GM21381 (cell line): Measurements from ENCODE around the gene NOTCH2.

ENCODE experiments used
- ATAC-seq: cut with Tn5 transposase; IDR thresholded peaks from one replicate; pipeline ENCODE4 v1.9.1; 2021; ENCODE audit warnings: mild to moderate bottlenecking, moderate library complexity; ENCODE audit not compliant: unreplicated experiment

Gene NOTCH2

DNA sequence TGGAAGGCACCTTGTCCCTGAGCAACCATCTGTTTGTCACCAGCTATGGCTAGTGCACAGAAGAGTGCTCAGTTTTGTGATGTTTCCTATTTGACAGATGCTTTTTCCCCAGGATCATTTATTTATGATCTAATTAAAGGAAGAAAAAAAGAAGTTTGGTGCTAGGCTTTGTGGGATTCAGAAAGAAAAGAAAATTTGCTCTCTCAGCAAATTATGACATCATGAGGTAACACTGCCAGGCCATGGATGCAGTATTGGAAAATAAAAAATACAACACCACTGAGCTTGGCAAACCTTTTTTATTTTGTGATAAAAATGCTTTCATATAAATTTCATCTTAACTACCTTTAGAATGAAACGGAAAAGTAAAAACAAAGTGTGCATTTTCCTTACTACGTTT, 157.7 kb downstream of the NOTCH2 start:
- ATAC-seq: no peak

DNA sequence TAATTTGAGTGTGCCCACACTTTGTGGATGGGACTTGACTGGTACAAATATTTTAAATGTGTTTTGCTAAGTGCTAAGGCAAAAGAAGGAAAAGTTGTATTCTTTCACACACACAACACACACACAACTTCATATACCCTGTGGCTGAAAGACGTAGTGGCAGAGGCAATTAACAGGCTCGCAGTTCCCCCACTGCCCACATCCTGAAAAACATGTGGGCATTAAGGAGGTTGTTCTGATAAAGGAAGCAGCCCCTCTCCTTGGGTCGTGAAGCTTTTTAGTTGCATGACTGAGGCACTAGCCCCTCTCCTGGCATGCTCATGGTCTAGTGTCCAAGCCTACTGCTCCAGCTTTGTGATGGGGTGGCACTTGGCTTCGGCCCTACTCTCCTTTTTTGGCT, 158.8 kb downstream of the NOTCH2 start:
- ATAC-seq: no peak

DNA sequence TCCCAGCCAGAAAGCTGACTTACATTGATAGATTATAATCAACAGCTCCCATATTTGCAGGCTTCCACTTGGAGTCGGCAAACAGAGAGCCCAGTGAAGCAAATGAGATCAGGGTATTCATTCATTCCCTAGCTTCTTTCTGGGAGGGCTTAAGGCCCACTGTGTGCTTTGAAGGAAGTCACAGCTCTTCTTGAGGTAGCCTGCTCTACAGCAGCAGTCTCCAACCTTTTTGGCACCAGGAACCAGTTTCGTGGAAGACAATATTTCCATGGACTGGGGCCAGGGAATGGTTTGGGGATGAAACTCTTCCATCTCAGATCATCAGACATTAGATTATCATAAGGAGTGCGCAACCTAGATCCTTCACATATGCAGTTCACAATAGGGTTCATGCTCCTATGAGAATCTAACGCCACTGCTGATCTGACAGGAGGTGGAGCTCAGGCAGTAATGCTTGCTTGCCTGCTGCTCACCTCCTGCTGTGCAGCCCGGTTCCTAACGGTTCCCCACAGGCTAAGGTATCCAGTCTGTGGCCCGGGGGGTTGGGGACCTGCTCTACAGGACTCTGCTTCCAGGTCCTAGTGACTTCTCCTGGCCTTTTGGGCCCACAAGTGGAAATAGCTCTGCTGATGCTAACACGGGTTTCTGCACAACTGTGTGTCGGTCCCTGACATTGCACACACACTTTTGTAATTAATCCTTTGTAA, 159.4 kb downstream of the NOTCH2 start:
- ATAC-seq: no peak

DNA sequence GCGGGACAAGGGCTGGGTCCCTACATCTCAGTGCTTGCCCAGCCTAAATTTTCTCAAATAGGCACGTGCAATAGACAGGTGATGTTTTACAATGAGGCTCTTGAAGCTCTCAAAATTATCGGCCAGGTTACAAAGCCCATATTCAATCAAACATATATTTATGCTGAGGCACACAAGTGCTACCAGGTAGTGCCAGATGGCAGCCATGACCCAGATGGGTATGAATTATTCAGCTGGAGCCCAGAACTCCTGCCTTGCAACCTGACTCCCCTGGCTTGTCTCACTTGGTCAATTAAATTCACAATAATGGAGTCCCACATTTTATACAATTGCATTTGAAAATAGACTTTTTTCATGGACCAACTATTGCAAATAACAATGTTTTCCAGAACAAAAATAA, 160.8 kb downstream of the NOTCH2 start:
- ATAC-seq: no peak

DNA sequence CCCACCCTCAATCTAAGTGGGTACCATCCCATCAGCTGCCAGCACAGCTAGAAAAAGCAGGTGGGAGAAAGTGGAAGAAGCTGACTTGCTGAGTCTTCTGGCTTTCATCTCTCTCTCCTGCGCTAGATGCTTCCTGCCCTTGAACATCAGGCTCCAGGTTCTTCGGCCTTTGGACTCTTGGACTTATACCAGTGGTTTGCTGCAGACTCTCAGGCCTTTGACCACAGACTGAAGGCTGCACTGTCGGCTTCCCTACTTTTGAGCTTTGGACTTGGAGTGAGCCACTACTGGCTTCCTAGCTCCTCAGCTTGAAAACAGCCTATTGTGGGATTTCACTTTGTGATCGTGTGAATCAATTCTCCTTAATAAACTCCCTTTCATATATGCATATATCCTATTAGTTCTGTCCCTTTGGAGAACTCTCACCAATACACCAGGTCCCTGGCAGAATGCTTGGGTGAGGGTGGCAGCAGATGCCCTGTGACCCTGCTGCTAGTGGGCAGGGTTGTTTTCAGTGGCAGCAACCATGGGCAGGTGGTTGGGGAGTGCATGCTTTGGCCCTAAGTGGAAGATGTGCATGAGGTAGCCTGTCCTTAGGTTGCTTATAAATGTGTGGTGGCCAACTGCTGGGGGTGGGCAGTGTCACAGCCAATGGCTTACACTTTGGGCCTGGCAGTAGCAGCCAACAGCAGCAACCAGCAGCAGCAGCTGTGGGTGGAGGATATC, 162.4 kb downstream of the NOTCH2 start:
- ATAC-seq: no peak

DNA sequence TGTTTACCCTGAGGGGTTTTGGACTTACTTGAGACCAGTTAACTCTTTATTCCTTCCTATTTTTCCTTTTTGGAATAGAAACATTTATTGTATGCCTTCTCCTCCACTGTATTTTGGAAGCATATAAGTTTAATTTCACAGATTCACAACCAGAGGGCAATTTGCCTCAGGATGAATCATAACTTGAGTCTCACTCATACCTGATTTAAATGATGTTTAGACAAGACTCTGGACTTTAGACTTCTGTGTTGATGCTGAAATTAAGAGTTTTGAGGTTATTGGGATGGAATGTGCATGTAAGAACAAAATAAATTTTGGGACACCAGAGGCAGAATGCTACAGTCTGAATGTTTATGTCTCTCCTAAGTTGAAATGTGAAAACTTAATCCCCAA, 166.0 kb downstream of the NOTCH2 start:
- ATAC-seq: no peak

DNA sequence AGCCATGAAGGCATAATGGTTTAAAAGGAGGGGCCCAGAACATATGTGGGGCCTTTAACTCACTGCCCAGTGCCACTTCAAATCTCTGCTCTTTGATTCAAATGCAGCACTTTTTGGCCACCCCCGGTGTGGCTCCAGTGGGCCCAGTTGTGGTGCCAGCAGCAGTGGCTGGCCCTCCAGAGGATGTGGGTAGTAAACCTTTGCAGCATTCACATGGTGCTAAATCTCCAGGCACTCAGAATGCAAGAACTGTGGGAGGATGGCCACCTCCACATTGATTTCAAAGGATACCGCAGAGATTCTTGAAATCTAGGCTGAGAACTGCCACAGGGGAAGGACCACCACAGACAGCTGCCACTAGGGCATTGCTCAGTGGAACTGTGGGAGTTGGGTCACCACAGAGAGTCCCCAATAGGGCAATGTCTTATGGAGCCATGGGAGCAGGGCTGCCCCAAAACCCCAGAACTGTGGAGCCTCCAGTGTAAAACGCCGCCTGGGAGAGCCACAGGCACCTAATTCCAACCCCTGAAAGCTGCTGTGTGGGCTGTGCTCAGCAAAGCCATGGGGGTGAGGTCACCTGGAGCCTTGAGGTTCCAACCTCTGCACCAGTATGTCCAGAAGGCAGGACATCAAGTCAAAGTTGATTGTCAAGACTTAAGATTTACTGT, 166.6 kb downstream of the NOTCH2 start:
- no peak for ATAC-seq

DNA sequence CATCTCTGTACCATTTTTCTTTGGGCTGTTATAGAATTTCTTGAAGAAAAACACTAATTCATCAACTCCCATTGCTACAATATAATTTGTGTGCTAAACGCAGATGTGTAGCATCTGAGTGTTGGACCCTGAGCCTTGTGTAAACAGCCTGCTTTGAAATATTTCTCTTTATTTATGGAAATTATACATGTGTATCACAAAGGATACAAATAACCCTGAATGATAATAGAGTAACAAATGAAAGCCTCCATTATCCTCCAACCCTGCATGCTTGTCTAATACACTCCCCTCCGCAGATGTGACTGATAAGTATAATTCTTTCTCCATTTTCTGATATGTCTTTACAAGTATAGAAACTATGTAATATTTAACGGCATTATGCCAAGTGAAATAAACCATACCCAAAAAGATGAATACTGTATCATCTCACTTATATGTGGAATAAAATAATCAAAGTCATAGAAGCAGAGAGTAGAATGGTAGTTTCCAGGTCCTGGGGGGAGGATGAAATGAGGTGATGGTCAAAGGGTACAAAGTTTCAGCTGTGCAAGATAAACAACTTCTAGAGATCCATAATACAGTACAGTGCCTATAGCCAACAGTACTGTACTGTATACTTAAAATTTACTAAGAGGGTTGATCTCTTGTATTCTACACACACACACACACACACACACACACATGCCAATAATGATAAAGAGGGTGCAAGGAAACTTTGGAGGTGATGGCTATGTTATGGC, 170.3 kb downstream of the NOTCH2 start:
- no peak for ATAC-seq

DNA sequence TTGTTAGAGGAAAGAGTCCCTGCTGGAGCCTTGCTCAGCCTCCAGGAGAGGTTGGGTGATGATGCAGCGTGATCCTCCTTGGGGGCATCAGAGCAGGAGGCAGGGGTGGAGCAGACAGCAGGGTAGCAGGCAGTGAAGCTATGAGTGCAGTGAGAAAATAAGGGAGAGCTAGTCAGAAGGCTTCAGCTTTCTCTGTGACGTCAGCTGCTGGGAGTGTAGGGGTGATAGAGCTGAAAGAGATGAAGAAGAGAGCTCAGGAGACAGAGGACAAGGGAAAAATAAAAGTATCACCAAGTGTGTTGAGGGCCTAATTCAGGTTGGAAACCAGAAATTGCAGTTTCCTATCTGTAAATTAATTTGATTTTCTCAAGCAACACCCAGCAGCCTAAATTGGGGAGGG, 170.9 kb downstream of the NOTCH2 start:
- ATAC-seq: no peak

DNA sequence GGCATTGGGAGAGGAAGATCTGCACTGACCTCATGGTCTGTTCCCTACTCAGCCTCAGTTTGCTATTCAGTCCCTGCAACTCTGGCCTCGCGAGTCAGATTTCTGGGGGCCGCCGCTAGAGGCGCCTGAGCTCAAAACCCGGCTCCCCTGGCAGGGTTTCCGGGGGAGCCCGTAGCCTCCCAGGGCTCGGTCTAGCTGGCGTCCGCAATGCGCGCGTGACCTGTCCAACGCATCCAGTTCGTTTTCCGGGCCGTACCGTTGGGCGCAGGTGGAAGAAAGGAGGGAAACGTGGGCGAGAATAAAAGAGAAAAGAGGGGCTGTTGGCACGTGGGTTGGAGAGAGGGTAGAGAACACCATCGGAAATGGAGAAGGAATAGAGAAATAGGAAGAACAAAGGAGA, 173.2 kb downstream of the NOTCH2 start, which contains the start of gene ADAM30:
Gene ADAM30, minus strand, starts transcription at position 213 of the 400 bp plus-strand sequence. Its CDS starts 179 bp downstream, at position 34.
- ATAC-seq: no peak

DNA sequence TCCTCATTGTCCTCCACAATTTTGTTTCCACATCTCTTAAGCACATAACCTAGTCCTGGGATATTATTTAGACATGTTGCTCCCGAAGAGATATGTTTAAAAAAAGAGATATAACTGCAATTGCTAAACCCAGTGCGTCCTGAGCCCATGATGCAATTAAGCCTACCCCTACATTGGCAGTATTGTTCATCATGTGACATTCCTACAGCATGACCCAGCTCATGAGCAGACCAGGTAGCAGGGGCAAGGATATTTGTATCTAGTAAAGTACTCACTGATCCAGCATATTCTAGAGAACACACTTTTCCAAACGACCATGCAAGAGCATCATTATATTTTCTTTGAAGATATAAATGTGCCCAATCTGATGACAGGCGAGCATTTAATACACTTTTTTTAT, 174.4 kb downstream of the NOTCH2 start:
- ATAC-seq: no peak

DNA sequence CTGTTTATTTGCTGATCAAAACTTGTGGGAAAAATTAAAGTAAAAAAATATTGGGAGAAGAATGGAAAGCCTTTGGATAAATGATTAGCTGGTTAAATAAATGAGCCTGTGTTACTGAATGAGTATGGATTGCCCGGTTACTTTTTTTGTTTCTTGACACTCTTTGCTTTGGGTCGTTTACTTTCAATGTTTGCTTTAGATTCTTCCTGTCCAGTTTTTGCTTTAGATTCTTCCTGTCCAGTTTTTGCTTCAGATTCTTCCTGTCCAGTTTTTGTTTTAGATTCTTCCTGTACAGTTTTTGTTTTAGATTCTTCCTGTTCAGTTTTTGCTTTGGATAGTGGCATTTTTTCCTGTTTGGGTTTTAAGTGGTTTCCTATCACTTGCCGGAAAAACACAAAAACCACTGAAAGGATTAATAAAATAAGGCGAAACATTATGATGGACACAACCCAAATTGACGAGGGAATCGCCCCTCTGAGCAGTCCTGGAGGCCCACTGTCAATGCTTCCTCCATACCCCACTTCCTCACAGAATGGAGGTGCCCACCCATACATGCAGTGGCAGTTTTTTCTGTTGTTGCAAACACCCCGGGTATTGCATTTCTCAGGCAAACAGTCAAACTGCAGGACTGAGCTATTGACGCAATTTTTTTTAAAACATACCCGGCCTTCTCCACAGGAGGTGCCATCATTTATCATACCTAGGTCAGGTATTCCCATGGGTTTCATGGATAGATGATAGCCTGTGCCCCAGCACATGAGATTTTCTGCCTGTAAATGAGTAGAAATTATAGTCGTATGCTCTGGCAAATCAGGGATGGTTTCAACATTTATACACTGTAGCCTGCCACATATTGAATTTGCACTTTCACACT, 175.4 kb downstream of the NOTCH2 start:
- no peak for ATAC-seq

DNA sequence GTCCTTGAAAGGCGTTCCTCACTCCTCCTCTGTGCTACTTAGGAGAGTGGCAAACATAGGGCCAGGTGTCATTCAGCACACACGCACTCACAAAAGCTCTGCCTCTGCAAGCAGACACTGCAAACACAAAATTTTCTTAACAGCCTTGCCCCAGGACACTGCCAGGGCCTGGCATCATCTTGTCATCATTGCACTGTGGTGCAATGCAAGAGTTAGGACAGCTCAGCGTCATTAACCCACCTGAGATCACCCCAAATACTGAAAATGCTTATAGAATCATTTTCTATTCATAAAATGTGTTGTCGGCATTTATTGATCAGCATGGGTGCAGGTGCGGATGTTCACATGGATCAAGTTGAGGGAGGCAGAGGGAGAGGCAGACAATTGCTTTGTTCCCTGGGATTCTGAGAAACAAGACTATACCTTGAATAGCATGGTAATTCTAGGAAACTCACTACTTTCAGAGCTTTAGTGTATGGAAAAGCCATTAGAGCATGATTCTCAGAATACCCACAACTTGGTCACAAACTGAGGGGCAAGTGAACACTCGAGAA, 176.1 kb downstream of the NOTCH2 start:
- no peak for ATAC-seq

DNA sequence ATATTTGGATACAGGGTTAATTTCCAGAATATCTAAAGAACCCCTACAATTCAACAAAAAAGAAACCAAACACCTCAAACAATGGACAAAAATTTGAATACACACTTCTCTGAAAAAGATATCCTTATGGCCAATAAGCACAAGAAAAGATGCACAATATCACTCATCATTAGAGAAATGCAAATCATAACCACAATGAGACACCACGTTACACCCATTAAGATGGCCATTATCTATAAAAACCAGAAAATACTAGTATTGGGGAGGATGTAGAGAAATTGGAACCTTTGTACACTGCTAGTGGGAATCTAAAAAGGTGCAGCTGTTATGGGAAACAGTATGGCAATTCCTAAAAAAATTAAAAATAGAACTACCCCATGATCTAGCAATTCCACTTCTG, 178.1 kb downstream of the NOTCH2 start:
- no peak for ATAC-seq

DNA sequence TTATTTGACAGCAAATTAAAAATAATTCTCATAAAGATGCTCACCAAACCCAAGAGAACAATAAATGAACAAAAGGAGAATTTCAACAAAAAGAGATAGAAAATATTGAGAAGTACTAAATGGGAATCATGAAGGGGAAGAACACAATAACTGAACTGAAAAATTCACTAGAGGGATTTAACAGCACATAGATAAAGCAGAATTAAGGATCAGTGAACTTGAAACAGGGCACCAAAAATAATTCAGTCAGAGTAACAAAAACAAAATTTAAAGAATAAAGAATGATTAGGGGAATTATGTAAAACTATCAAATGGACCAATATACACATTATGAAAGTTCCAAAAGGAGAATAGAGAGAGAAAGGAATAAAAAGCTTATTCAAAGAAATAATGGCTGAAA, 181.0 kb downstream of the NOTCH2 start:
- ATAC-seq: no peak

DNA sequence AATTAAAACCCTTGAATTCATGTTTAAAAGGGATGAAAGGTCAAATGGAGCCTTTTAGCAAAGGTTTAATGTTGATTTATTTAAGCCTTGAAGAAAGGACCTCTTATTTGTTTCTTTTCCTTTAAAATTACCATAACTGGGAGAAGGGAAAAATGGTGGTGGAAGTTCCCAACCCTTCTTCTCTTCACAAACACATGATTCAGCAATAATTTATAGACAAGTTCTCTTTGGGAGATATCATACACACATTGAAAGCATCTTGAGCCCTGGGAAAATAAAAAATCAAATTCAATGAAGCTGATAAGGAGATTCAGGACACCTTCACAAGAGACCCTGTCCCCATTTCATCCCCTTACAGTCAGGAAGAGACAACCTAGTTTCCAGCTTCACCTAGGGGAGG, 182.0 kb downstream of the NOTCH2 start:
- ATAC-seq: no peak

DNA sequence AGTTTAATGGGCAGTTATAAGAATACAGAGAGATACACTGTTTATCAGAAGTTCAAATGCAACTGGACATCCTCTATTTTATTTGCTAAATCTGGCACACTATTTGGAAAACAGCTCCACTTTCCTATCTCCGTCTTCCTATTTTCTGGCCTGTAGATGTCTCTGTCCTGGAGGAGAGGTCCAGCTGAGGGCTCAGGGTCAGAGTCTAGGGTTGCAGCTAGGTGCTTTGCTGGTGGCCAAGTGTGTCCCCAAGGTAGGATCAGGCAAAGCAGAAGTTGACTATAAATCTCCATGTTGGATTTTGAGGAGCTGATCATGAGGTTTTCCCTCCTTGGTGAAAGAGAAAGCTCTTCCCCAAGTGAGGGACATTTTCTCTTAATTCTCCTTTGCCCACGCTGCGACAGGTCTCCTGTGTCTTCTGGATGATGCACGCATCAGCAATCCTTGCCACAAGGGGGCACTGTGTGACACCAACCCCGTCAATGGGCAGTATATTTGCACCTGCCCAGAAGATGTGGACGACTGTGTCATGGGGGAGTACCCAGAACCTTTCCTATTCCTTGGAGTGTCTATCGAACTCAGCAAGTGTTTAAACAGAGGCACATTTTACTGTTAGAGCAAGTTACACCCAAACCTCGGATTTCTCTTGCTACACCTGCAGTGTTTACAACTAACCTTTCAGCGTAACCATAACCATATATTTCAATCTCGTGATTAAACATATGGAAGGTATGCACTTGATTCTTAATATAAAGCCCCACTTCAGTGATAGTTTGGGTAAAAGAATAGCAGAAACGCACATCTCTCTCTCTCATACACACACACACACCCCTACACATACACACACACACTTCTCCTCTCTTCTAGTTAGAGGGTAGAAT, 183.3 kb downstream of the NOTCH2 start:
- ATAC-seq: no peak

DNA sequence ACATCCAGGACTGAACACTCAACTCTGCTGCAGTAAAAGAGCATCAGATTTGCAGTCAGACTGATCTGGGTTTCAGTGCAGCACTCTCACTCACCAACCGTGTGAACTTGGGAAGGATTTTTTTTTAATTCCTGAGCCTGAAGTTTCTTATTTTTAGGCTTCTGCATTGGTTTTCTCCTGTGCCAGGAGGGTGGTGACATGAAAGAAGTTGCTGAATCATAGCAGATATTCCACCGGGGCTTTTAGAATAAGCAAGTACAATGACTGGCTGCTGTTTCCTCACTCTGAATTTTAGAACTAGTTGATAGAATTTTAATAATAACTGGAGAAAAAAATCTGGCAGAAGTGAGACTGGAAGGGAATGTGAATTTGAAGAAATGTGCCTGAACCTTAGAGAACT, 184.8 kb downstream of the NOTCH2 start:
- no peak for ATAC-seq

DNA sequence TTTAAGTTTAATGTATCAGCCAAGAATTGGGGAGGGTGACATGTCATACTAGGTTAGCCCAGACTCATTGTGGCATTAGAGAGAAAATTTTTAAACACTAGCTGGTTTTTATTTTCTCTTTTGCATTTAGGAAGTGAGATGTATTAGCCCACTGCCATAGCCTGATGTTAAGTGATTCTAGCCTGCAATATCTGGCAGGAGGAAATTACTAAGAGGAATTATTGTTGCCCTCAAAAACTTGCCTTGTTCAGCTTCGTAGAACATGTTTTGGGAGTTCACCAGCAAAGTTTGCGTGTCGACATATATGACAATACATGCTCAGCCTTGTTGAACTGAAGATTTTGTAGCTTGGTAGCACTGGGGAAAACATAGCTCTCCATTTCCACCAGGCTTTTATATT, 185.6 kb downstream of the NOTCH2 start:
- ATAC-seq: no peak
